ENCODE measurements around the gene SOS1. TPM values are rescaled to one million over a fixed set of nuclear protein-coding genes. Genes with fewer than 3 reads are reported as not detected.
A peak's percentile ranks its signal among the peaks of the same experiment; 100 is the strongest.
"Not testable (repeated sequence)": the region's sequence is repeated elsewhere in the genome, so short reads cannot be mapped to it uniquely, and the experiment has no call there.

SOS1 gene
- total and polyA plus RNA-seq, 2 donors (not counting 1 experiment from before 2014, with no cell fraction given): 18.2 to 58.1 TPM

DNA sequence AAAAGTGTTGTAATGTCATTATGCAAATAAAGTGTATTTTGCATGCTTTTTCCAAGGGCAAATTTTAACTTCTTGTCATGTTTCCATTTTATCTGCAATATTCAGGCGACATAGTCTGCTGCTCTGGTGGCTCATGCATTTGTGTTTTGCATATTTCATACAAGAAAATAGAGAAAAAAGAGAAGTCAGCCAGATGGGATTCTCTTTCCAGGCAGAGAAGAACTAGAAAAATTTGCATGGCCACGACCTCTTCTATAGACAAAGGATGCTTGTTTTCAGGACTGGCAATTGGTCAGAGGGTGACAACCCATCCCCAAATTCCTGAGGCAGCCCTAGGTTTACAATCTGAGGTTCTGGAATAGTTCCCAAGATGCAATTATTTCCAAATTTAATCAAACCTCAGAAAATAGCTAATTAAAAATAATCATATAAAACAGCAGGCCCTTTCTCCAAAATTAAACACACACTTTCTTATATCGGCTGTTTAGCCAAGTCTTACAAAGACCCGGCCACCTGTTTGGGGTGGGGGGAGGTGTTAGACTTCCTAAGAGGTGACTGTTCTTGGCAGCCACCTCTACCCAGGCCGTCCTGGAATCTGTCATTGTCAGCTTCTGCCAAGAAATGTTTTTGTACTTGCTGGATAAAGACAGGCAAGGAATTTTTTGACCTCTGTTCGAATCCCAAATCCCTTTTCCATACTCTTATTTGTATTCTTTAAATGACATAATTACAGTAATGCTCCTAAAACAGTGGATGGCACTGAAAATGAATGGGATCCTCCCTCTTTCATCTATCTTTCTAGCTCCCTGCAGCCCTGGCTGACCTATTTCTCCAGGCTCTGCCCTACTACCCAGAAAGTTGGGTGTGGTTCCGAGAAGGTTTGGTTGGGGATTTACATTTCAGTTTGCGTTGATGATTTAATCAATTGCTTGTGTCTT lies 20.8 kb upstream of the SOS1 start:
- Histone ChIP-seq H3K27ac (ENCODE audit: low read length in 2 of 2) (peak overlapping the region; percentile 50 to 59), H3K9ac (ENCODE audit: low read length) (peak overlapping the region; percentile 42), H3K4me1 (ENCODE audit: control insufficient read depth in 2 of 2, insufficient read depth in 2 of 2, low read length in 2 of 2) (peaks cover 33 to 37% of the 10 kb centered on the region in 2 donors), H2AFZ (ENCODE audit: insufficient read depth, low read depth, low read length, poor library complexity, severe bottlenecking) (no peak overlapping the region), H4K20me1 (ENCODE audit: control insufficient read depth, insufficient read depth, low read length, poor library complexity, severe bottlenecking) (no peaks in the 10 kb centered on the region), H3K9me3 (ENCODE audit: control extremely low read depth in 1 of 3, control insufficient read depth in 2 of 3, insufficient read depth in 1 of 3, low read length in 2 of 3) (peaks cover 0 to 3% (median 0%) of the 10 kb centered on the region in 3 donors), H3K27me3 (replicated peaks in 1 of 4; ENCODE audit: control extremely low read depth in 1 of 4, control insufficient read depth in 3 of 4, insufficient read depth in 4 of 4, low read length in 3 of 4) (no peaks in the 10 kb centered on the region), H3K79me2 (ENCODE audit: control insufficient read depth, insufficient read depth, low read length) (no peaks in the 10 kb centered on the region), H3K4me2 (replicated peaks; ENCODE audit: low read depth, low read length, poor library complexity, severe bottlenecking) (peak overlapping the region; percentile 60), H3K36me3 (replicated peaks in 1 of 2; ENCODE audit: control extremely low read depth in 1 of 2, control insufficient read depth in 1 of 2, extremely low read depth in 1 of 2, insufficient read depth in 2 of 2, low read length in 1 of 2) (no peaks in the 10 kb centered on the region), H3K4me3 (ENCODE audit: control extremely low read depth in 1 of 5, extremely low read depth in 1 of 5, insufficient read depth in 1 of 5, low read depth in 2 of 5, low read length in 4 of 5) (peak overlapping the region in 1 of 5 experiments; percentile 30)
- ChIA-PET POLR2A (interaction anchor here (1.7 to 2.6 kb wide), 2 partner anchors 17 to 21 kb away, joined by 3 to 8 read pairs; partner anchors contain the start of gene SOS1), CTCF (interaction anchor here (1.1 to 3.2 kb wide), 5 partner anchors 9 to 87 kb away, joined by 3 to 18 read pairs (median 7); partner anchors contain the start of gene SOS1)
- ATAC-seq (ENCODE audit: low read depth): peak; percentile 85
- intact Hi-C loops (cut with micrococcal nuclease): loop anchor here (1.0 to 5.0 kb wide), 3 partner anchors 12 to 351 kb away; no protein-coding TSS in a partner anchor
- peak overlapping the region; percentile 75 for H3K27ac Mint-ChIP-seq
- H3K4me3 Mint-ChIP-seq: peak overlapping the region; percentile 69
- no peaks in the 10 kb centered on the region for H3K9me3 Mint-ChIP-seq (ENCODE audit: insufficient read depth)
- peak; percentile 74 for DNase-seq
- H3K4me1 Mint-ChIP-seq: peaks cover 41% of the 10 kb centered on the region
- H3K27me3 Mint-ChIP-seq: no peaks in the 10 kb centered on the region
- TF ChIP-seq, protein P1, sequence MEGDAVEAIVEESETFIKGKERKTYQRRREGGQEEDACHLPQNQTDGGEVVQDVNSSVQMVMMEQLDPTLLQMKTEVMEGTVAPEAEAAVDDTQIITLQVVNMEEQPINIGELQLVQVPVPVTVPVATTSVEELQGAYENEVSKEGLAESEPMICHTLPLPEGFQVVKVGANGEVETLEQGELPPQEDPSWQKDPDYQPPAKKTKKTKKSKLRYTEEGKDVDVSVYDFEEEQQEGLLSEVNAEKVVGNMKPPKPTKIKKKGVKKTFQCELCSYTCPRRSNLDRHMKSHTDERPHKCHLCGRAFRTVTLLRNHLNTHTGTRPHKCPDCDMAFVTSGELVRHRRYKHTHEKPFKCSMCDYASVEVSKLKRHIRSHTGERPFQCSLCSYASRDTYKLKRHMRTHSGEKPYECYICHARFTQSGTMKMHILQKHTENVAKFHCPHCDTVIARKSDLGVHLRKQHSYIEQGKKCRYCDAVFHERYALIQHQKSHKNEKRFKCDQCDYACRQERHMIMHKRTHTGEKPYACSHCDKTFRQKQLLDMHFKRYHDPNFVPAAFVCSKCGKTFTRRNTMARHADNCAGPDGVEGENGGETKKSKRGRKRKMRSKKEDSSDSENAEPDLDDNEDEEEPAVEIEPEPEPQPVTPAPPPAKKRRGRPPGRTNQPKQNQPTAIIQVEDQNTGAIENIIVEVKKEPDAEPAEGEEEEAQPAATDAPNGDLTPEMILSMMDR (IDR thresholded peaks at IDR 0.05): no peak
- TF ChIP-seq EZH2 (IDR thresholded peaks at IDR 0.05; ENCODE audit: borderline replicate concordance, insufficient read depth, low read depth, low read length, poor library complexity, severe bottlenecking): no peak
- WGBS (ENCODE audit: insufficient coverage): 0% methylated on average over 1 of the region's 8 CpGs

DNA sequence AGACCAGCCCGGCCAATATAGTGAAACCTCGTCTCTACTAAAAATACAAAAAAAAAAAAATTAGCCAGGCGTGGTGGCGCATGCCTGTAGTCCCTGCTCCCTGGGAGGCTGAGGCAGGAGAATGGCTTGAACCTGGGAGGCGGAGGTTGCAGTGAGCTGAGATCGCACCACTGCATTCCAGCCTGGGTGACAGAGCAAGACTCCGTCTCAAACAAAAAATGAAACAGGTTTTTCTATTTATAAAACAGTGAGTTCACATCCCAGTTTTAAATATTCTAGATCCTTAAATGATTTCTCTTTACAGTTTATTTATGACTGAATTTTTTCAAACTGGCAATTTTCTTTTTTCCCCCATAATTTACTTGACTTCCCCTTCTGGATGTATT lies 20.1 kb upstream of the SOS1 start:
- not testable (repeated sequence) for H3K27me3 Mint-ChIP-seq; H3K9me3 Mint-ChIP-seq (ENCODE audit: insufficient read depth); H2AFZ ChIP-seq (ENCODE audit: insufficient read depth, low read depth, low read length, poor library complexity, severe bottlenecking); H3K9me3 ChIP-seq (ENCODE audit: control extremely low read depth in 1 of 3, control insufficient read depth in 2 of 3, insufficient read depth in 1 of 3, low read length in 2 of 3); DNase-seq; H3K27me3 ChIP-seq (replicated peaks in 1 of 4; ENCODE audit: control extremely low read depth in 1 of 4, control insufficient read depth in 3 of 4, insufficient read depth in 4 of 4, low read length in 3 of 4); H3K36me3 ChIP-seq (replicated peaks in 1 of 2; ENCODE audit: control extremely low read depth in 1 of 2, control insufficient read depth in 1 of 2, extremely low read depth in 1 of 2, insufficient read depth in 2 of 2, low read length in 1 of 2); H3K79me2 ChIP-seq (ENCODE audit: control insufficient read depth, insufficient read depth, low read length); H4K20me1 ChIP-seq (ENCODE audit: control insufficient read depth, insufficient read depth, low read length, poor library complexity, severe bottlenecking)
- Mint-ChIP-seq H3K27ac (peak overlapping the region; percentile 75), H3K4me3 (peak overlapping the region; percentile 69), H3K4me1 (peaks cover 44% of the 10 kb centered on the region)
- WGBS (ENCODE audit: insufficient coverage): 40% methylated on average over 3 of the region's 7 CpGs
- intact Hi-C loops (cut with micrococcal nuclease): loop anchor here (1.0 to 5.0 kb wide), 3 partner anchors 12 to 351 kb away; no protein-coding TSS in a partner anchor
- POLR2A ChIA-PET: interaction anchor here (1.6 to 2.6 kb wide), 2 partner anchors 14 to 17 kb away, joined by 3 to 8 read pairs; no protein-coding TSS in a partner anchor
- Histone ChIP-seq H3K9ac (ENCODE audit: low read length) (peak overlapping the region; percentile 42), H3K27ac (ENCODE audit: low read length in 2 of 2) (peak overlapping the region; percentile 50 to 59), H3K4me3 (ENCODE audit: control extremely low read depth in 1 of 5, extremely low read depth in 1 of 5, insufficient read depth in 1 of 5, low read depth in 2 of 5, low read length in 4 of 5) (peak overlapping the region in 1 of 5 experiments; percentile 30), H3K4me2 (replicated peaks; ENCODE audit: low read depth, low read length, poor library complexity, severe bottlenecking) (peak overlapping the region; percentile 60), H3K4me1 (ENCODE audit: control insufficient read depth in 2 of 2, insufficient read depth in 2 of 2, low read length in 2 of 2) (peaks cover 35 to 39% of the 10 kb centered on the region in 2 donors)
- ATAC-seq (ENCODE audit: low read depth): peak; percentile 8
- CTCF ChIA-PET: interaction anchor here (1.6 to 3.2 kb wide), 4 partner anchors 8 to 88 kb away, joined by 4 to 18 read pairs (median 11); partner anchors contain the start of gene SOS1

Measured in B cell (primary cell).